Effector CD4-positive, alpha-beta T cell (primary cell): Measurements from ENCODE around the gene PPIAL4G. TPM values are rescaled to one million over a fixed set of nuclear protein-coding genes. Genes with fewer than 3 reads are reported as not detected.
"Not testable (repeated sequence)": the region's sequence is repeated elsewhere in the genome, so short reads cannot be mapped to it uniquely, and the experiment has no call there.

ENCODE experiments used
- DNase-seq: peaks from one replicate; pipeline ENCODE4 v3.0.0-alpha.2; 2020
- total RNA-seq: gene quantifications from one replicate; lab custom pipeline; 2026; lab: John Stamatoyannopoulos, UW

The PPIAL4G gene
- not detected for total RNA-seq

DNA sequence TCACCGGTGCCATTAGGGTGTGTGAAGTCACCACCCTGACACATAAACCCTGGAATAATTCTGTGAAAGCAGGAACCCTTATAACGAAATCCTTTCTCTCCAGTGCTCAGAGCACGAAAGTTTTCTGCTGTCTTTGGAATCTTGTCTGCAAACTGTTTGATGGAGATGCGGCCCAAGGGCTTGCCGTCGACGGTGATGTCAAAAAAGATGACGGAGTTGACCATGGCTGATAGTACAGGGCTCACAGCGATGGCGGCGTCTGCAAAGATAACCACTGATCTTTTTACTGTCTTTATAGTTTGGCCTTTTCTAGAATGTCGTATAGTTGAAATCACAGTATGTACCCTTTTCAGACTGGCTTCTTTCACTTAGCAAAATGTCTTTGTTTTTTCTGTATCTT is at the start of gene PPIAL4G:
TSS of gene PPIAL4G (minus strand) at position 274 of the 400 bp plus-strand sequence. CDS start at position 224, 50 bp downstream.
- not testable (repeated sequence) for DNase-seq

GRCh38 chr1:148532158-148532557 is 49.1 kb upstream of the PPIAL4G start:
- not testable (repeated sequence) for DNase-seq

DNA sequence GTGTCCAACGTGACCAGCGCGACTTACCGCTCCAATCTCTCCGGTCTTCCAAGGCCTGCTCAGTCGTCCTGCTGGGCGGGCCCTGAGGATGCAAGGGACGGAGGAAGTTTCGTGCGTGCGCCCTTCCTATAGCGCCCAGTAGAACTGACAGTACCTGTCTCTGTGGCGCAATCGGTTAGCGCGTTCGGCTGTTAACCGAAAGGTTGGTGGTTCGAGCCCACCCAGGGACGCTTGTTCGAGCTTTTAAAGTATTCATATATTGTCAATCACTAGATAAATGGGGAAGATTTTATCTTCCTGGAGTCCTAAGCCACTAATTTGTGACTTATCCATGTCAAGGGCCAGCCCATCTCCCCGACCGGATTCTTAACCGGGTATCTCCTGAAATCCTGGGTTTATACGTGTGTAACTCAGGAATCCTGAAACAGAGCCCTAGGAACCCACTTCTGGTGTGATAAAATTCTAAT is 46.0 kb upstream of the PPIAL4G start:
- DNase-seq, result peak; percentile 50

DNA sequence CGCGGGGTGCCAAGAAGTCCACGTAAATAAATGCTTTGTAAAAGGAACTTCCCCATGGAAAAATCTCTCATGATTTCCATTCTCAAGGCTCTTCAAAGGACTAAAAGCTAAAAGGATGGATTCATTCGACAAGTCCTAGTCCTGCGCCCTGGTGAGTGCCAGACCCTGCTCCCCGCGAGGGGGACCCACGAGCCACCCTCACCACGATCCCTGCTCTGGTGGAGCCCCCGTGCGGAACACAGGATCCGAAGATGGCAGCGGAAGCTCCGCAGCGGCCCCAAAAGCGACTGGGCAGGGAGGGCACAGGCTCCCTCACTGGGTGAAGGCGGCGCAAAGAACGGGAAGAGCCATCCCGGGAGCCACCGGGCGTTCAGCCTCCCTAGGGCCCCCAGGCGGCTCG is 45.5 kb upstream of the PPIAL4G start:
- not testable (repeated sequence) for DNase-seq

DNA sequence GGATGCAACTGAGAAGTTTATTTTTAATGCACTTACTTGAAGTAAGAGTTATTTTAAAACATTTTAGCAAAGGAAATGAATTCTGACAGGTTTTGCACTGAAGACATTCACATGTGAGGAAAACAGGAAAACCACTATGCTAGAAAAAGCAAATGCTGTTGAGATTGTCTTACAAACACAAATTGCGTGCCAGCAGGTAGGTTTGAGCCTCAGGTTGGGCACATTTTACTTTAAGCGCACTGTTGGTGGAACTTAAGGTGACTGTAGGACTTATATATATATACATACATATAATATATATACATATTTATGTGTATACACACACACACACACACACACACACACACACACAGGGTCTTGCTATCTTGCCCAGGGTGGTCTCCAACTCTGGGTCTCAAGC is 43.5 kb upstream of the PPIAL4G start:
- not testable (repeated sequence) for DNase-seq

DNA sequence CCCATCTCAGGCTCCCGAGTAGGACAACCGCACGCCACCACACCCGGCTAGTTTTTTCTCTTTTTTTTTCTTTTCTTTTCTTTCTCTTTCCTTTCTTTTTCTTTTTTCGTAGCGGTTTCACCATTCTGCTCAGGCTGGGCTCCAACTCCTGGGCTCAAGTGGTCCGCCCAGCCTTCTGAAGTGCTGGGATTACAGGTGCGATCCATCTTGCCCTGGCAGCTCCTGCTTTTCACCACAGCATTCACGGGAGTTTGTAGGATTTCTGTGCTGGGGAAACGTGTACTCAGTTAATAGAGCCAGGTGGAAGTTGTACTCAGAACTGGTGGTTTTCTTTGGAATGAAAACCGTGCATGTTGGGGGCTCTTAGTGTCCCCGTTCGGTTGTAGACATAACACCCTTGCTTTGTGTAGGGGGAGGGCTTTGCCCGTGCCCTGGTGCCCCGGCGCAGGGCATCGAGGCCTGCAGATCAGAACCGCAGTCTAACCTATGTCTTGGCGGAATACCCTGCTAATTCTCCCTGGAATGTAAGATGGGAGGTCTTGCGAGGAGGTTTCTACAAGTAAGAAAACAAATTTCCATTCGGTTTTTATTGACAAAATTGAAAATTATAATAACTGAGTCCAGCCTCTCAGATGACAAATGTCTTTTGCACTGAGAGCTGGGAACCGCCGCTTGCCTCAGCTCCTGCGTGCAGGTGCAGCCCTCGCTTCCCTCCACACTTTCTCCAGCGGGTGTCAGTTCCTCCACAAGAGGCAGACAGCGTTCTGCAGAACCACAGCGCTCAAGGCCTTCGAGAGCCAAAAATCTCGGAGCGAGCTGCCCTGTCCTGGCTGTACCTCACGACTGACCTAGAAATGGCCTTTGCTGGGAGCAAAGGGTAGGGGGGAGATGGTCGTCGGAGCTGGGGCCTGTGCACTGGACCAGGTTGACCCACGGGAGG is 40.4 kb upstream of the PPIAL4G start:
- not testable (repeated sequence) for DNase-seq

DNA sequence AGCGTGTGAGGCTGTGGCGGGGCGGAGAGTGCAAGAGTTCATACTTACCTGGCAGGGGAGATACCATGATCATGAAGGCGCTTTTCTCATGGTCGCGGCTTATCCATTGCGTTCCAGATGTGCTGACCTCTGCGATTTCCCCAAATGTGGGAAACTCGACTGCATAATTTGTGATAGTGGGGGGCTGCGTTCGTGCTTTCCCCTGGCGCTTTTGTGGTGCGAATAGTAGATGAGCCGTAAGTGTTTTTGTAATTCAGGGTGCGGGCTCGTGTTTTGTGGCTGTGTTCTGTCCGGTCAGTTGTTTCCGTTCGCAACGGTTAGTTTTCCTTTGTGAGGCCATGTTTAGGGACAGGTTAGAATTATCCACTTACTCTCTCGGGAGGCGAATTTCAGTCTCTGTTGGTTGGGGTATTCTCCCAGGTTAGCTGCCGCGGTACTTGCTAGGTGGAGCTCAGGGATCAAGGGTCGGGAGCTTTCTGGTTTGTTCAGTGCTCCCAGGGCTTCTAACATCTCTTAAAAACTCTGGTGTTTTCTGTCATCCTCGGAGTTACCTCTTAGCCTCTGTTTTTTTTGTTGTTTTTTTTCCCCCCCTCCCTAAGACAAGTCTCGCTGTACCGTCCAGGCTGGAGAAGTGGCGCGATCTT is 39.6 kb upstream of the PPIAL4G start:
- DNase-seq, result peak; percentile 82

GRCh38 chr1:148522072-148522471 is 39.0 kb upstream of the PPIAL4G start:
- DNase-seq, result peak; percentile 73

- DNase-seq, result not testable (repeated sequence)
Observed at GRCh38 chr1:148514310-148514709, 31.2 kb upstream of the PPIAL4G start.

GRCh38 chr1:148512571-148513184 is 29.6 kb upstream of the PPIAL4G start:
- not testable (repeated sequence) for DNase-seq

GRCh38 chr1:148493933-148494332 is 10.8 kb upstream of the PPIAL4G start:
- not testable (repeated sequence) for DNase-seq

DNA sequence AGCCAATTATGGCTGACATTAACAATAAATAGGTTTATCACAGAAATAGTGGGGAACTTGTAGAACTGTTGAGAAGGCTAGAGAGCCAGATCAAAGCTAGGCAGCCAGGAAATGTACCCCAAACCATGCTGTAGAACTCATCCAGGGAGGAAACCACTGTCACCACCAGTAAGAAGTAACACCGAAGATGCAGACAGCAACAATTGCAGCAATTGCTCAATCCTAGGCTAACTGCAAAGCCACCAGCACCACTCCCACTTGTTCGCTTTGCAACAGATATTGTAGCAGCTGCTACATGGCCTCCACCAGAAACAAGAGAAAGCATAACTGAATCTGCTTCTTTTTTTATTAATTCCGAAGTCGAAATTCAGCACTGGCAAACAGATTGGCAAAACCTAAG is 2.0 kb downstream of the PPIAL4G start:
- peak; percentile 7 for DNase-seq

DNA sequence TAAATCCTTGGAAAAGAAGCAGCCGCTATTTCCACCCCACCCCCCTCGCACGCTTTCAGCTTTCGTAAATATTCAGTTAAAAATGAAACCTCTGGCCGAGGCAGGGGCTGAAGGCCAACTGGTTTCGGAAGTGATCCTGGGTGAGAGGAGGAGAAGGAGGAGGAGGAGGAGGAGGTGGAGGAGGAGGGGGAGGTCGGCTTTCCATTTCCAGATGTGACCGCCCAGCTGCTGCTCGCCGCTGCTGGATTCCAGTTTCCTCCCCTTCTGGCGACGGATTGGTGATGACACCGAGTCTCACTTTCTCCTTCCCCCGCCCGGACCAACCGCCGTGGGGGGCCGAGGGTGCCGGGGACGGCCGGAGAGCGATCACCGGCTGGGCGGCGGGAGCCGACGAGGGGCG is 23.4 kb downstream of the PPIAL4G start:
- not testable (repeated sequence) for DNase-seq

DNA sequence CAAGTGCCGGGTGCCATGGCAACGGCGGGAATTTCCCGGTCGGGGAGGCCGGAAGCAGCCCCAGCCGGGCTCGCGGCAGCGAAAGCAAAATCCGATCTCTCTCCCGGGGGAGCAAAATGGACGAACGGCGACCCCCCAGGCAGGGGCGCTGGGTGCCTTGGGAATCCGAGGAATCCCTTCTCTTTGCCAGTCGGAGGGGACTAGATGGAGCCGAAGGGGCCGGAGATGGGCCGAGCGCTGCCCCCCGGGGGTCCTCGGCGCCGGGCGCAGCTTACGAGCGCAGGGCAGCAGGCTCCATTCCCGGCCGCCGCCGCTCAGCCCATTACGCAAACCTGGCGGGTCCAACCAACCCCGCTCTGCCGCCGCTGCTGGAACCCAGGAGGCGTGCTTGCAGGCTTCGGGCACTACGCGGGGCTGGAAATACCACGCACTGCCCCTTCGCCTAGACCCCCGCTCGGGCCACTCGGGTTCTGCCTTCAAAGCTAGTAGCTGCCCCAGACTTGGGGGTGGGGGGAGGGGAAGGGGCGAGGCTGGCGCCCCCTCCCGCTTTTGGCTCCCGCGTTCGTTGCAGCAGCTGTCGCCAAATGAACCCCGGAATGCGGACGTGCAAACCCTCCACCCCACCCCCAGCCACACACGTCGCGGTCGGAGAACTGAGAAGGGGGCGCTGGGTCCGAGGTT is 24.1 kb downstream of the PPIAL4G start:
- DNase-seq, result peak; percentile 20

- peak; percentile 57 for DNase-seq
Observed at GRCh38 chr1:148458398-148458797, 24.7 kb downstream of the PPIAL4G start.

DNA sequence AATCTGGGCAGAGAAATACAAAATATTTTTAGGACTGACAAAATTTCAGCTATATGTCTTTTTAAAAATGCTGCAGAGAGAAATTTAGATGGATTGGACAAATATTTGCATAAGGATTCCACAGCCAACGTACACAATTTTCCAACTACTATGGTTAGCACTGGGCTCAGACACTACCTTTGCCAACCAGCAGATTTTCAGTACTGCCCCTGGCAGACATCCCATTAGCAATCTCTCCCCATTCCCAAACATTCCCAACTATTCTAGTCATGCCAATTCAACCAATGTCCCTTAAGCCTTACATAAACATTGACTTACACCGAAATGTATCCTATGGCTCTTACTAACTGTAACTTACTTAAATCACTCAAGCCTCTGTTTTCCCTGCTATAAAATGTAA is 30.3 kb downstream of the PPIAL4G start:
- not testable (repeated sequence) for DNase-seq

DNA sequence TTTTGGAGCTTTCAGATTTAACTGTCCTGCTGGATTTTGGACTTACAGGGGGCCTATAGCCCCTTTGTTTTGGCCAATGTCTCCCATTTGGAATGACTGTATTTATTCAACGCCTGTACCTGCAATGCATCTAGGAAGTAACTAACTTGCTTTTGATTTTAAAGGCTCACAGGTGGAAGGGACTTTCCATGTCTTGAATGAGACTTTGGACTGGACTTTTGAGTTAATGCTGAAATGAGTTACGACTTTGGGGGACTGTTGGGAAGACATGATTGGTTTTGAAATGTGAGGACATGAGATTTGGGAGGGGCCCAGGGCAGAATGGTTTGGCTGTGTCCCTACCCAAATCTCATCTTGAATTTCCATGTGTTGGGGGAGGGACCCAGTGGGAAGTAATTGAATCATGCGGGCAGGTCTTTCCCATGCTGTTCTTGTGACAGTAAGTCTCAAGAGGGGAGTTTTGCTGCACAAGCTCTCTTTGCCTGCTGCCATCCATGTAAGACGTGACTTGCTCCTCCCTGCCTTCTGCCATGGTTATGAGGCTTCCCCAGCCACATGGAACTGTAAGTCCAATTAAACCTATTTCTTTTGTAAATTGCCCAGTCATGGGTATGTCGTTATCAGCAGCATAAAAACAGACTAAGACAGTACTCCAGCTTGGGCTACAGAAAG is 43.3 kb downstream of the PPIAL4G start:
- DNase-seq, result not testable (repeated sequence)

DNA sequence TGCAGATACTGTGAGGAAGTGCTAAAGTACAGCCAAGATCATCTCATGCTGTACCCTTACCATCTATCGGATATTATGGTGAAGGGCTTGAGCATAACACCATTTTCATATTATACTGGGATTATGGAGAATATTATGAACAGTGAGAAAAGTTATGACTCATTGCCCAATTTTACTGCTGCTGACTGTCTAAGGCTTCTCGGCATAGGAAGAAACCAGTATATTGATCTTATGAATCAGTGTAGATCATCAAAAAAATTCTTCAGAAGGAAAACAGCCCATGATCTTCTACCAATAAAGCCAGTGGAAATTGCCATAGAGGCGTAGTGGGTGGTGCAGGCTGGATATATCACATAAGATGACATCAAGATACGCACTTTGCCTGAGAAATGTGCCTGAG is 47.7 kb downstream of the PPIAL4G start:
- DNase-seq, result no peak

DNA sequence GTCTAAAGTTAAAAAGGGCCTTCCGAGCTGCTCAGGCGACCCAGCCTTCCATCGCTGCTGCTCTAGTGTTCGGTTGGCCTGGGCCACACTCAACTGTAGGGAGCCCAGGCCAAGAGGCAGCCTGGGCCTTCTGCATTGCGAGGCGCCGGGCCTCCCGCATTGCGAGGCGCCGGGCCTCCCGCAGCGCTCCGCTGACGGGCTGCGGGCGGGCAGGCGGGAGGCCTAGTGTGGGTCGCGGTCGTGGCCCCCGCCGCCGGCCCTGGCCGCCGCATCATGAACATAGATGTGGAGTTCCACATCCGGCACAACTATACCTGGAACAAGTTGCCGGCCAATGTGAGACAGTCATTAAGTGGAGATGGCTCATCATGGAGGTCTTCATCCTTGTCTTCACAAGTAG is 48.3 kb downstream of the PPIAL4G start:
- DNase-seq, result no peak

GRCh38 chr1:148432916-148433317 is 50.2 kb downstream of the PPIAL4G start:
- not testable (repeated sequence) for DNase-seq
